ENCODE results near the gene CTSZ.
"Not testable (repeated sequence)": the region's sequence is repeated elsewhere in the genome, so short reads cannot be mapped to it uniquely, and the experiment has no call there.

The CTSZ gene

GRCh38 chr20:59006864-59007664 is at the start of gene CTSZ:
CTSZ (minus strand) TSS chr20:59007254; CDS start chr20:59007128, 126 bp downstream.
- peak in 1 of 2 experiments; percentile 20 for DNase-seq

- peak; percentile 50 to 66 for DNase-seq
These were observed 48.2 kb upstream of the CTSZ start for GRCh38 chr20:59055302-59055701.

- no peak for DNase-seq
These were observed 44.7 kb upstream of the CTSZ start for GRCh38 chr20:59051666-59052185.

- no peak for DNase-seq
These were observed 43.4 kb upstream of the CTSZ start for GRCh38 chr20:59050437-59050836.

- no peak for DNase-seq
These were observed 41.6 kb upstream of the CTSZ start for GRCh38 chr20:59048681-59049030.

- no peak for DNase-seq
These were observed 41.1 kb upstream of the CTSZ start for GRCh38 chr20:59047938-59048680.

GRCh38 chr20:59046862-59047261 is 39.8 kb upstream of the CTSZ start:
- no peak for DNase-seq

- no peak for DNase-seq
These were observed 37.7 kb upstream of the CTSZ start for GRCh38 chr20:59044796-59045195.

GRCh38 chr20:59044295-59044694 is 37.2 kb upstream of the CTSZ start:
- DNase-seq = no peak

- DNase-seq = no peak
These were observed 36.6 kb upstream of the CTSZ start for GRCh38 chr20:59043698-59044097.

GRCh38 chr20:59042796-59043631 is 36.0 kb upstream of the CTSZ start:
- peak; percentile 79 to 86 for DNase-seq

- peak; percentile 29 to 35 for DNase-seq
These were observed 35.2 kb upstream of the CTSZ start, which contains the start of gene PRELID3B for GRCh38 chr20:59042151-59042795. PRELID3B (minus strand) TSS chr20:59042786; CDS start chr20:59042730, 56 bp downstream.

- not testable (repeated sequence) for DNase-seq
These were observed 34.4 kb upstream of the CTSZ start for GRCh38 chr20:59041487-59041886.

GRCh38 chr20:59040667-59041066 is 33.6 kb upstream of the CTSZ start:
- no peak for DNase-seq

GRCh38 chr20:59039233-59039632 is 32.2 kb upstream of the CTSZ start:
- no peak for DNase-seq

- no peak for DNase-seq
These were observed 30.3 kb upstream of the CTSZ start for GRCh38 chr20:59037386-59037785.

- DNase-seq = no peak
These were observed 28.3 kb upstream of the CTSZ start for GRCh38 chr20:59035381-59035780.

GRCh38 chr20:59033616-59034165 is 26.6 kb upstream of the CTSZ start:
- DNase-seq = no peak

GRCh38 chr20:59033093-59033492 is 26.0 kb upstream of the CTSZ start:
- DNase-seq = no peak

- DNase-seq = no peak
These were observed 25.6 kb upstream of the CTSZ start for GRCh38 chr20:59032713-59033059.

- DNase-seq = peak; percentile 91 to 92
These were observed 25.1 kb upstream of the CTSZ start, which contains the start of gene ATP5F1E for GRCh38 chr20:59032023-59032712. ATP5F1E (minus strand) TSS chr20:59032335; CDS start chr20:59032251, 84 bp downstream.
